ENCODE measurements around the gene MRPL40. TPM values are rescaled to one million over a fixed set of nuclear protein-coding genes. Genes with fewer than 3 reads are reported as not detected.
"Not testable (repeated sequence)": the region's sequence is repeated elsewhere in the genome, so short reads cannot be mapped to it uniquely, and the experiment has no call there.

MRPL40 gene
- total and polyA plus RNA-seq, 2 donors (not counting 1 experiment from before 2014, with no cell fraction given) = 12.5 to 21.9 TPM

- Mint-ChIP-seq H3K4me1 (peaks cover 45% of the 10 kb centered on the region), H3K4me3 (peak overlapping the region; percentile 67), H3K27ac (peak overlapping the region; percentile 62)
- CTCF ChIA-PET = interaction anchor here (0.9 to 1.6 kb wide), 3 partner anchors 10 to 32 kb away, joined by 3 to 4 read pairs (median 3); no protein-coding TSS in a partner anchor
- H3K9ac ChIP-seq (ENCODE audit: low read length); H2AFZ ChIP-seq (ENCODE audit: insufficient read depth, low read depth, low read length, poor library complexity, severe bottlenecking); H3K27me3 ChIP-seq (replicated peaks in 1 of 4; ENCODE audit: control extremely low read depth in 1 of 4, control insufficient read depth in 3 of 4, insufficient read depth in 4 of 4, low read length in 3 of 4); H3K27me3 Mint-ChIP-seq; H3K4me2 ChIP-seq (replicated peaks; ENCODE audit: low read depth, low read length, poor library complexity, severe bottlenecking); H3K9me3 Mint-ChIP-seq (ENCODE audit: insufficient read depth); DNase-seq; ATAC-seq (ENCODE audit: low read depth); H3K4me3 ChIP-seq (ENCODE audit: control extremely low read depth in 1 of 5, extremely low read depth in 1 of 5, insufficient read depth in 1 of 5, low read depth in 2 of 5, low read length in 4 of 5); H3K9me3 ChIP-seq (ENCODE audit: control extremely low read depth in 1 of 3, control insufficient read depth in 2 of 3, insufficient read depth in 1 of 3, low read length in 2 of 3); H3K27ac ChIP-seq (ENCODE audit: low read length in 2 of 2): not testable (repeated sequence)
- POLR2A ChIA-PET = interaction anchor here (0.7 to 4.5 kb wide), 2 partner anchors 12 to 96 kb away, joined by 3 to 29 read pairs; partner anchors contain the start of genes HIRA and MRPL40
- WGBS (ENCODE audit: insufficient coverage) = 100% methylated on average over 3 of the region's 9 CpGs
- peaks cover 78% of the 10 kb centered on the region for H3K79me2 ChIP-seq (ENCODE audit: control insufficient read depth, insufficient read depth, low read length)
- H3K4me1 ChIP-seq (ENCODE audit: control insufficient read depth in 2 of 2, insufficient read depth in 2 of 2, low read length in 2 of 2) = peaks cover 16 to 27% of the 10 kb centered on the region in 2 donors
- peaks cover 0 to 40% of the 10 kb centered on the region in 2 experiments for H3K36me3 ChIP-seq (replicated peaks in 1 of 2; ENCODE audit: control extremely low read depth in 1 of 2, control insufficient read depth in 1 of 2, extremely low read depth in 1 of 2, insufficient read depth in 2 of 2, low read length in 1 of 2)
- intact Hi-C loops (cut with micrococcal nuclease) = loop anchor here (5.0 kb wide), 2 partner anchors 187 to 323 kb away; partner anchors contain the start of gene DGCR2
- peaks cover 22% of the 10 kb centered on the region for H4K20me1 ChIP-seq (ENCODE audit: control insufficient read depth, insufficient read depth, low read length, poor library complexity, severe bottlenecking)
Observed at GRCh38 chr22:19445279-19445982, 13.1 kb downstream of the MRPL40 start.

- WGBS (ENCODE audit: insufficient coverage) = 37% methylated on average over 19 of the region's 22 CpGs
- ChIA-PET CTCF (interaction anchor here (1.0 to 1.8 kb wide), 5 partner anchors 14 to 155 kb away, joined by 3 to 4 read pairs (median 3); partner anchors contain the start of genes CDC45 and MRPL40), POLR2A (interaction anchor here (0.6 to 4.5 kb wide), 7 partner anchors 13 to 273 kb away, joined by 3 to 29 read pairs (median 3); partner anchors contain the start of genes CLTCL1, HIRA, MRPL40 and SLC25A1)
- Histone ChIP-seq H3K4me3 (ENCODE audit: control extremely low read depth in 1 of 5, extremely low read depth in 1 of 5, insufficient read depth in 1 of 5, low read depth in 2 of 5, low read length in 4 of 5) (peak overlapping the region; percentile 65 to 80 (median 79)), H3K9ac (ENCODE audit: low read length) (peak overlapping the region; percentile 84), H3K27ac (ENCODE audit: low read length in 2 of 2) (peak overlapping the region; percentile 92 to 96), H3K36me3 (replicated peaks in 1 of 2; ENCODE audit: control extremely low read depth in 1 of 2, control insufficient read depth in 1 of 2, extremely low read depth in 1 of 2, insufficient read depth in 2 of 2, low read length in 1 of 2) (peaks cover 0 to 43% of the 10 kb centered on the region in 2 experiments), H3K27me3 (replicated peaks in 1 of 4; ENCODE audit: control extremely low read depth in 1 of 4, control insufficient read depth in 3 of 4, insufficient read depth in 4 of 4, low read length in 3 of 4) (no peaks in the 10 kb centered on the region), H3K4me2 (replicated peaks; ENCODE audit: low read depth, low read length, poor library complexity, severe bottlenecking) (peak overlapping the region; percentile 82), H3K79me2 (ENCODE audit: control insufficient read depth, insufficient read depth, low read length) (peaks cover 70% of the 10 kb centered on the region), H3K4me1 (ENCODE audit: control insufficient read depth in 2 of 2, insufficient read depth in 2 of 2, low read length in 2 of 2) (peaks cover 16 to 27% of the 10 kb centered on the region in 2 donors), H2AFZ (ENCODE audit: insufficient read depth, low read depth, low read length, poor library complexity, severe bottlenecking) (peak overlapping the region; percentile 76), H4K20me1 (ENCODE audit: control insufficient read depth, insufficient read depth, low read length, poor library complexity, severe bottlenecking) (peaks cover 21% of the 10 kb centered on the region), H3K9me3 (ENCODE audit: control extremely low read depth in 1 of 3, control insufficient read depth in 2 of 3, insufficient read depth in 1 of 3, low read length in 2 of 3) (no peaks in the 10 kb centered on the region)
- no peak for TF ChIP-seq EZH2 (IDR thresholded peaks at IDR 0.05; ENCODE audit: borderline replicate concordance, insufficient read depth, low read depth, low read length, poor library complexity, severe bottlenecking)
- TF ChIP-seq CTCF (IDR thresholded peaks at IDR 0.05) = no peak
- no peaks in the 10 kb centered on the region for H3K27me3 Mint-ChIP-seq
- DNase-seq (no peak), ATAC-seq (ENCODE audit: low read depth) (no peak)
- peaks cover 42% of the 10 kb centered on the region for H3K4me1 Mint-ChIP-seq
- H3K4me3 Mint-ChIP-seq = peak overlapping the region; percentile 99
- intact Hi-C loops (cut with micrococcal nuclease) = loop anchor here (1.0 to 5.0 kb wide), 6 partner anchors 14 to 324 kb away; partner anchors contain the start of genes CDC45, CLTCL1, DGCR2 and MRPL40
- peak overlapping the region; percentile 98 for H3K27ac Mint-ChIP-seq
- H3K9me3 Mint-ChIP-seq (ENCODE audit: insufficient read depth) = no peaks in the 10 kb centered on the region
Observed at GRCh38 chr22:19446603-19447329, 14.4 kb downstream of the MRPL40 start.
